ENCODE data around the gene GPR33. TPM values are rescaled to one million over a fixed set of nuclear protein-coding genes. Genes with fewer than 3 reads are reported as not detected.

Gene GPR33
- total RNA-seq, 1 donor from 2014 or later = not detected

GRCh38 chr14:31501870-31502269 lies 14.0 kb upstream of the GPR33 start:
- Mint-ChIP-seq H3K9me3 (ENCODE audit: unreplicated experiment) (peaks cover 4% of the 10 kb centered on the region), H3K27ac (ENCODE audit: unreplicated experiment) (no peak overlapping the region), H3K36me3 (ENCODE audit: unreplicated experiment) (no peaks in the 10 kb centered on the region), H3K4me1 (ENCODE audit: low read depth, unreplicated experiment) (no peaks in the 10 kb centered on the region), H3K4me3 (ENCODE audit: unreplicated experiment) (no peak overlapping the region), H3K27me3 (ENCODE audit: unreplicated experiment) (no peaks in the 10 kb centered on the region)
- DNase-seq = no peak
- no peak for TF ChIP-seq CTCF (IDR thresholded peaks at IDR 0.05; ENCODE audit: partially characterized antibody, unreplicated experiment)

GRCh38 chr14:31492759-31493498 lies 5.1 kb upstream of the GPR33 start:
- H3K4me1 Mint-ChIP-seq (ENCODE audit: low read depth, unreplicated experiment) = no peaks in the 10 kb centered on the region
- H3K36me3 Mint-ChIP-seq (ENCODE audit: unreplicated experiment) = no peaks in the 10 kb centered on the region
- TF ChIP-seq CTCF (IDR thresholded peaks at IDR 0.05; ENCODE audit: partially characterized antibody, unreplicated experiment) = no peak
- H3K27me3 Mint-ChIP-seq (ENCODE audit: unreplicated experiment) = peaks cover 4% of the 10 kb centered on the region
- no peak for DNase-seq
- peaks cover 2% of the 10 kb centered on the region for H3K9me3 Mint-ChIP-seq (ENCODE audit: unreplicated experiment)
- H3K27ac Mint-ChIP-seq (ENCODE audit: unreplicated experiment) = no peak overlapping the region
- no peak overlapping the region for H3K4me3 Mint-ChIP-seq (ENCODE audit: unreplicated experiment)

GRCh38 chr14:31489691-31490090 lies 1.9 kb upstream of the GPR33 start:
- H3K27me3 Mint-ChIP-seq (ENCODE audit: unreplicated experiment) = peaks cover 4% of the 10 kb centered on the region
- no peaks in the 10 kb centered on the region for H3K4me1 Mint-ChIP-seq (ENCODE audit: low read depth, unreplicated experiment)
- TF ChIP-seq CTCF (IDR thresholded peaks at IDR 0.05; ENCODE audit: partially characterized antibody, unreplicated experiment) = no peak
- no peaks in the 10 kb centered on the region for H3K36me3 Mint-ChIP-seq (ENCODE audit: unreplicated experiment)
- H3K9me3 Mint-ChIP-seq (ENCODE audit: unreplicated experiment) = no peaks in the 10 kb centered on the region
- H3K27ac Mint-ChIP-seq (ENCODE audit: unreplicated experiment) = no peak overlapping the region
- no peak overlapping the region for H3K4me3 Mint-ChIP-seq (ENCODE audit: unreplicated experiment)
- DNase-seq = no peak

GRCh38 chr14:31486764-31487163 lies 1.1 kb downstream of the GPR33 start:
- no peaks in the 10 kb centered on the region for H3K27me3 Mint-ChIP-seq (ENCODE audit: unreplicated experiment)

More at GRCh38 chr14:31486764-31487163, 1.1 kb downstream of the GPR33 start:
- DNase-seq = no peak
- no peak for TF ChIP-seq CTCF (IDR thresholded peaks at IDR 0.05; ENCODE audit: partially characterized antibody, unreplicated experiment)
- H3K9me3 Mint-ChIP-seq (ENCODE audit: unreplicated experiment) = no peaks in the 10 kb centered on the region
- H3K27ac Mint-ChIP-seq (ENCODE audit: unreplicated experiment) = no peak overlapping the region
- H3K4me3 Mint-ChIP-seq (ENCODE audit: unreplicated experiment) = no peak overlapping the region
- H3K36me3 Mint-ChIP-seq (ENCODE audit: unreplicated experiment) = no peaks in the 10 kb centered on the region
- no peaks in the 10 kb centered on the region for H3K4me1 Mint-ChIP-seq (ENCODE audit: low read depth, unreplicated experiment)
